ENCODE measurements around the gene NPC2.

Gene NPC2

GRCh38 chr14:74507840-74508239, 14.7 kb upstream of the NPC2 start:
- Histone ChIP-seq H3K27me3 (no peaks in the 10 kb centered on the region), H3K9me3 (no peaks in the 10 kb centered on the region), H3K4me3 (ENCODE audit: low read depth in 1 of 2, low read length in 1 of 2) (no peak overlapping the region), H3K4me1 (ENCODE audit: control insufficient read depth in 1 of 2, insufficient read depth in 1 of 2, low read depth in 1 of 2, low read length in 1 of 2) (no peaks in the 10 kb centered on the region), H3K36me3 (no peaks in the 10 kb centered on the region), H3K27ac (no peak overlapping the region)
- TF ChIP-seq, protein P1, sequence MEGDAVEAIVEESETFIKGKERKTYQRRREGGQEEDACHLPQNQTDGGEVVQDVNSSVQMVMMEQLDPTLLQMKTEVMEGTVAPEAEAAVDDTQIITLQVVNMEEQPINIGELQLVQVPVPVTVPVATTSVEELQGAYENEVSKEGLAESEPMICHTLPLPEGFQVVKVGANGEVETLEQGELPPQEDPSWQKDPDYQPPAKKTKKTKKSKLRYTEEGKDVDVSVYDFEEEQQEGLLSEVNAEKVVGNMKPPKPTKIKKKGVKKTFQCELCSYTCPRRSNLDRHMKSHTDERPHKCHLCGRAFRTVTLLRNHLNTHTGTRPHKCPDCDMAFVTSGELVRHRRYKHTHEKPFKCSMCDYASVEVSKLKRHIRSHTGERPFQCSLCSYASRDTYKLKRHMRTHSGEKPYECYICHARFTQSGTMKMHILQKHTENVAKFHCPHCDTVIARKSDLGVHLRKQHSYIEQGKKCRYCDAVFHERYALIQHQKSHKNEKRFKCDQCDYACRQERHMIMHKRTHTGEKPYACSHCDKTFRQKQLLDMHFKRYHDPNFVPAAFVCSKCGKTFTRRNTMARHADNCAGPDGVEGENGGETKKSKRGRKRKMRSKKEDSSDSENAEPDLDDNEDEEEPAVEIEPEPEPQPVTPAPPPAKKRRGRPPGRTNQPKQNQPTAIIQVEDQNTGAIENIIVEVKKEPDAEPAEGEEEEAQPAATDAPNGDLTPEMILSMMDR (IDR thresholded peaks at IDR 0.05) = no peak

DNA sequence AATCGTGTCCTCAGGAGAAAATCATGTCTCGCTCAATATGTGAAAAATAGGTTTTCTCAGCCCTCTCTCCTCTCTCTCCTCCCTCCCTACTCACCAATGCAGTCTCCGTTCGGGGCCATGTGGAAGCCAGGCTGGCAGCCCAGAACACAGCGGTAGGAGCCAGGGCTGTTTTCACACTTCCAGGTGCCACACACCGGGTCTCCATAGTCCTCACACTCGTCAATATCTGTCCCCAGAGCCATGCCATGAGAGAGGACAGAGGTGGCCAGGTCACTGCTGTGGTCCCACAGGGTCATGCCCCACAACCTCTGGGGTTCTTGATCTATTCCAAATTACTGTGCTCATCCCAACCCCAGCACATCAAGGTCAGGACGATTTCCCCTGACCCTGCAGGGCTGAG, 14.0 kb upstream of the NPC2 start:
- H3K27me3 ChIP-seq = no peaks in the 10 kb centered on the region
- H3K9me3 ChIP-seq = no peaks in the 10 kb centered on the region
- no peaks in the 10 kb centered on the region for H3K36me3 ChIP-seq
- H3K4me3 ChIP-seq (ENCODE audit: low read depth in 1 of 2, low read length in 1 of 2) = no peak overlapping the region
- TF ChIP-seq, protein P1 (IDR thresholded peaks at IDR 0.05) = no peak
- H3K27ac ChIP-seq = no peak overlapping the region
- no peaks in the 10 kb centered on the region for H3K4me1 ChIP-seq (ENCODE audit: control insufficient read depth in 1 of 2, insufficient read depth in 1 of 2, low read depth in 1 of 2, low read length in 1 of 2)

DNA sequence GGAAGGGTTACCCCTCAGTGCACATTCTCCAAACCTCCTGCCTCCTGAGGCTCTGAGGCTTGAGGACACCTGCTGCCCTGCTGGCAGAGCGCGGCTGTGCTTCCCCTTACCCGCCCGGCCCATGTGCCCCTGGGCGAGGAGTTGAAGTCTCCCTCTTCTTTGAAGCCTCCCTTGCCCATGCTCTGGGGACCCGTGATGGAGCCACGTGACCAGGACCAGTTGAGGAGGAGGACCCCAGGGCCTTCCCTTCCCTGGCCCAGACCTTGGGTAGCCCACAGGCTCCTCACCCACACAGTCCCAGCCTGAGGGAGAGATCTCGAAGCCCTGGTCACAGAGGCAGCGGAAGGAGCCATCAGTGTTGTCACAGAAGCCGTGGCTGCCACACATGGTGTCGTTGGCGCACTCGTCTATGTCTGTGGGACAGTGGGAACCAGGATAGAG, 13.3 kb upstream of the NPC2 start:
- H3K27me3 ChIP-seq = no peaks in the 10 kb centered on the region
- H3K4me1 ChIP-seq (ENCODE audit: control insufficient read depth in 1 of 2, insufficient read depth in 1 of 2, low read depth in 1 of 2, low read length in 1 of 2) = no peaks in the 10 kb centered on the region
- no peak overlapping the region for H3K4me3 ChIP-seq (ENCODE audit: low read depth in 1 of 2, low read length in 1 of 2)
- TF ChIP-seq, protein P1 (IDR thresholded peaks at IDR 0.05) = no peak
- no peaks in the 10 kb centered on the region for H3K9me3 ChIP-seq
- no peaks in the 10 kb centered on the region for H3K36me3 ChIP-seq
- H3K27ac ChIP-seq = no peak overlapping the region

DNA sequence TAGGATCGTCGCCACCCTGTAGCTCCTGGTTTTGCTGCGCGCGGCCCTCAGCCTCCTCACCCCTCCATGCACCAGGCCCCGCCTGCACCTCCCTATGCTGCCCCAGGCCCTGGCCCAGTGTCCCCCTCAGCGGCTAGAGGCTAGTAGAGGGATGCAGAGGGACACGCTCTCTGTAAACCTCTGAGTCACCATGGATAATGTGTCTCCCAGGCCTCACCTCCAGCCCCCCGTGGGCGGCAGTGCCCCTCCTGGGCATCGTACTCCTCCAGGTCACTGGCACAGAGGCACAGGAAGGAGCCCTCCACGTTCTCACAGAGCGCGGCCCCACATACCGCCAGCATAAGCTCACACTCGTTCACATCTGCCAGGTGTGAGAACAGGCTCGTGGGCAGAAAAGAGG, 12.7 kb upstream of the NPC2 start:
- Histone ChIP-seq H3K4me1 (ENCODE audit: control insufficient read depth in 1 of 2, insufficient read depth in 1 of 2, low read depth in 1 of 2, low read length in 1 of 2) (no peaks in the 10 kb centered on the region), H3K36me3 (peaks cover under 1% of the 10 kb centered on the region), H3K27me3 (no peaks in the 10 kb centered on the region), H3K27ac (no peak overlapping the region), H3K4me3 (ENCODE audit: low read depth in 1 of 2, low read length in 1 of 2) (no peak overlapping the region), H3K9me3 (no peaks in the 10 kb centered on the region)
- TF ChIP-seq, protein P1 (IDR thresholded peaks at IDR 0.05) = no peak

GRCh38 chr14:74504874-74505720, 12.0 kb upstream of the NPC2 start:
- TF ChIP-seq, protein P1 (IDR thresholded peaks at IDR 0.05) = no peak
- peaks cover 7% of the 10 kb centered on the region for H3K36me3 ChIP-seq

More at GRCh38 chr14:74504874-74505720, 12.0 kb upstream of the NPC2 start:
- Histone ChIP-seq H3K27me3 (no peaks in the 10 kb centered on the region), H3K4me1 (ENCODE audit: control insufficient read depth in 1 of 2, insufficient read depth in 1 of 2, low read depth in 1 of 2, low read length in 1 of 2) (no peaks in the 10 kb centered on the region), H3K4me3 (ENCODE audit: low read depth in 1 of 2, low read length in 1 of 2) (no peak overlapping the region), H3K9me3 (no peaks in the 10 kb centered on the region), H3K27ac (no peak overlapping the region)
